GM18873 (cell line): ENCODE measurements around the gene DHX38.
A peak's percentile ranks its signal among the peaks of the same experiment; 100 is the strongest.
"Not testable (repeated sequence)": the region's sequence is repeated elsewhere in the genome, so short reads cannot be mapped to it uniquely, and the experiment has no call there.

ENCODE experiments used
- ATAC-seq: cut with Tn5 transposase; IDR thresholded peaks from one replicate; pipeline ENCODE4 v1.9.1; 2021; ENCODE audit warnings: mild to moderate bottlenecking, moderate library complexity, moderate number of reproducible peaks; ENCODE audit not compliant: unreplicated experiment, low FRiP score

The DHX38 gene

DNA sequence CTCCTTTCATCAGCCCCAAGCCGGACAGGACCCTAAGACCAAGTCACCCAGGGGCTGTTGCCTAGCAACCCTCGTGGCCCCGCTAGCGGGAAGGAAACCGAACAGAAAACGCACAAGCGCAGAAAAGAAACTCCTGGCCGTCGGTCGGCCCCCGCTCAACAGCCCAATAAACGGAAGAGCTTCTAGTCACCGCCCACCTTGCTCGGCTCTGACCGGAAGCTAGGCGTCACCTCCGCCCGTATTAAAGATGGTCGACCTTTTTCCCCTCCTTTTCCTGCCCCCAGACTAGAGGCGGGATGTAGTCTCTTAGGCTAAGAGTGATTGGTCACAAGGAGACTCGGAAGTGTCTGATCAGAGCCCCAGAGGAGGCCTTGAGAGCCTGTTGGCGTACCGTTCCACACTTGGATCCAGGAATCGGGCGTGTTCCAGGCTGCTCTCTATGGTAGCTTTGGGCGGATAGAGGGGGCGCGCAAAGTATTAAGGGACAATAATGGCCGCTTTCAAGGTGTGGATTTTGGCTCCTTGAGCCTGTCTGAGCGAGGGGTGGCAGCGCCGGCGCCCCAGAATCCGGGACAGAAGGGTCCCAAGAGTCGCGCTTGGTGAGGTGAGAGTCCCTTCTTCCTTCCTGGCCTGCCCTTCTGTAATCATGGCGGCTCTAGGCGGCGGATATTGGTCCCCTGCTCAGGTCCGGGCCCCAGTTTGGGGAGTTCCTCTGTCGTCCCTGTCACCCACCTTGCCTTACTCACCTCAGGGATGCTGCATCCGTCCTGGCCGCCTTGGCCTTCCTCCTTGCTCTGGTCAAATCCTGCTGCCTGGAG, at the start of gene DHX38, which contains the start of gene TXNL4B:
TSS of gene DHX38 (plus strand) at position 400 of the 818 bp plus-strand sequence. CDS start 2,311 bp downstream, outside the sequence.
TSS of gene TXNL4B (minus strand) at position 173 of the 818 bp plus-strand sequence. CDS start 2,871 bp downstream, outside the sequence.
- ATAC-seq = peak; percentile 98

DNA sequence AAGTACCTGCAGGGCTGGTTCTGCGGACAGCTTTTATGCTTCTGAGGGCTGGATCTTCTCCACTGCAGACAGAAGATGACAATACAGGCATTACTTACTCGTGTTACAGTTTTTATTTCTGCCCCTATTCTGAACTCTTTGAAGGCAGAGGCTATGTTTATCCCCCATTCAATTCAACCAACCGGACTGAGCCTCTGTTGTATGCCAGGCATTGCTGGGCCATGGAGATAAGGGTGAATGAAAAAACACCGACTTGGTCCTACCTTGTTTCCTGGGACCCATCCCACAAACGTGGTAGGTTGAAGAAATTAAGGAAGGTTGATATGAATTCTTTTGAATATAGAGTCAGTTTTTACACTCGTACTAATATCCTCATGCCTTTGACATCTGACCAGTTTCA, 49.4 kb upstream of the DHX38 start:
- ATAC-seq = no peak

DNA sequence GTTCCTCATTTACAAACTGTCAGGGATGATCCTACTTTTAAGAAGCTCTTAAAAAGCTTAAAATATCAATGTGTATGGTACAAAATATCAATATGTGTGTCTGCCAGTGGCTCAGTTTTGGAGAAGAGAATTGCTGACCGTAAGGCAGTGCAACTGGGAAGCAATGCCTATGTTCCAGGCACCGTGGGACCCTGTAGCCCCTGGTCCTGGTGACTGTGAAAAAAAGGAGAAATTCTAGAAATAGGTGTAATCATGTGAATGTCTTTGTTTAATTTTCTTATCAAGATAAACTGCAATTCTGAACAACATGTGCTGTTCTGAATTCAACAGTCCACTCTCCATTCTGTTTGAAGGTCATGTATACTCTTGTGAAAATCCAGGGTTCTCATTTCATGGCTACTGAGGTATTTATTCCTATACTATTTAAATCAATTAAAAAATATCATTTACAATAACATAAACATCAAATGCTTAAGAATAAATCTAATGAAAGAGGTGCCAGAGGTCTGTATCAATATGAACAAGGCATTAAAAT, 48.8 kb upstream of the DHX38 start:
- ATAC-seq = no peak

DNA sequence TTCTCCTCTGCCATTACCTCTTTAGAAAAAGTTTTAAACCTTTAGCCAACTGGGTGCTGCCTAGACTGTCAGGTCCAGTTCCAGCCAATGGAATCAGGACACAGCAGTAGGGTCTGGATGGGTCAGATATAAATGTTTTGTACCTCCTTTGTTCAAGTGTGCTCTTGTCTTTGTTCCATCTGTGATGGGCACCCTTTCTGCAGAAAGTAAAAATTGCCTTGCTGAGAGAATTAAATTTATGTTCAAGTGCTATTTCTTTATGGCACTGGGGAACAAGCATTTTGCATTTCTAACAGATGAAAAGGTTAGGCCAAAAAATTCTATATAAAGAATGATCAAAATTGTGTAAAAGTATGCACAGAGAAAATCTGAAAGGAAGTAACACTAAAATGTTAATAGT, 44.5 kb upstream of the DHX38 start:
- no peak for ATAC-seq

DNA sequence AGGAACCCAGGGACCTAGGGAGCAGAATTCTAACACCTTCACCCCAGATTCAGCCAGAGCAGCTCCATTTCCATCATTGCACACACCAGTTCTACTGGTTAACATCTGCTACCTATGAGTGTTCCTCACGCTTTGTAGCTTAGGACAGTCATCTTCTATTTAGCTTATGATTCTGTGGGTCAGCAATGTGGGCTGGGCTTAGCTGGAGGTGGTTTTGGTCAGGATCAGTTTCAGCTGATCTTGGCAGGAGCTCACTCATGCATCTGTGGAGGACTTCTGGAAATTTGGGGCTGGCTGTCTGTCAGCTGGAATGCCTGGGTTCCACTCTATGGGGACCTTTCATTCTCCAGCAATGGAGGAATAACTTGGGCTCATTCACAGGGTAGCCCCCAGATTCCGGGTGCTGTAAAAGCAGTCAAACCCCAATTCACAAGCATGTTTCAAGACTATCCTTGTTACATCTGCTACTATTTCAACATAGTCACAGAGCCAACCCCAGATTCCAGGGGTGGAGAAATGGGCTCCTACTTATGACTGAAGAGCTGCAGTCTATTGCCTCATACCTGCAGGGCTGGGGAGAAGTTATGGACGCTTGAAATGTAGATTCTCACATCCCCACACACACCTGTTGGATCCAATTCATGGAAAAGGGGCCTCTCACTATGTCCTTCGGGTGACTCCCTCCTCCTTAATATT, 42.7 kb upstream of the DHX38 start:
- no peak for ATAC-seq

DNA sequence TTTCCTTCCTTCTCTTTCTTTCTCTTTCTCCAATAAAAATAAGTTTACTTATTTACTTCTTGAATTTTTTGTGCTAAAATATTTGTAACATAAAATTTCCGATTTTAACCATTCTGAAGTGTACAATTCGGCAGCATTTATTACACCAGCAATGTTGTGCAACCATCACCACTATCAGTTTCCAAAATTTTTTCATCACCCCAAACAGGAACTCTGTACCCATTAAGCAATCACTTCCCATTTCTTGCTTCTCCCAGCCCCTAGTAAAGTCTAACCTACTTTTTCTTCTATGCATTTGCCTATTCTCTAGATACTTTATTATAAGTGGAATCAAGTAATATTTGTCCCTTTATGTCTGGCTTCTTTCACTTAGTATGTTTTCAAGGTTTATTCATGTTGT, 41.8 kb upstream of the DHX38 start:
- ATAC-seq = no peak

DNA sequence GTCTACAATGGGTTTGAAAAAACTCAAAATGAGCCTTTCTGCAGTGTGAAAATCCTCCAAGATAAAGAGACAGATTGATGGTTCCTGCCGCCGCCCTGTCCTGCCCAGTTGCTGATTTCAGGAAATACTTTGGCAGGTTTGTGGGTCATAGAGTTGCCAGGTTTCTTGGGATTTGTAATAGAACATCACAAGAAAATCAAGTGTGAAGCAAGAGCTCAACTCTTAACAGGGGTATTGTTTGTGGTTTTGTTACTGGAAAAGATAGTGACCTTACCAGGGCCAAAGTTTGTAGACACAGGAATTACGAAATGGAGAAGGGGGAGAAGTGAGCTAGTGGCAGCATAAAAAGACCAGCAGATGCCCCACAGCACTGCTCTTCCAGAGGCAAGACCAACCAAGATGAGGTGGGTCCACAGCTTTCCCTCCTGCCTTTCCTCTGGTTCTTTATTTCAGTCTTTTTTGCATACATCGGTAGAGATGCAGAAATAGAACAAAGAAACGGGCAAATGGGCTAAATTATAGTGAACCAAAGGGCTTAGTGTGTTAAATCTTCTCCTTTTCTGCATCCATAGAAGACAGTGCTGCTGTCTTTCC, 39.3 kb upstream of the DHX38 start, which contains the start of gene HP:
TSS of gene HP (plus strand) at position 252 of the 594 bp plus-strand sequence. CDS start at position 400, 148 bp downstream.
- ATAC-seq = not testable (repeated sequence)

DNA sequence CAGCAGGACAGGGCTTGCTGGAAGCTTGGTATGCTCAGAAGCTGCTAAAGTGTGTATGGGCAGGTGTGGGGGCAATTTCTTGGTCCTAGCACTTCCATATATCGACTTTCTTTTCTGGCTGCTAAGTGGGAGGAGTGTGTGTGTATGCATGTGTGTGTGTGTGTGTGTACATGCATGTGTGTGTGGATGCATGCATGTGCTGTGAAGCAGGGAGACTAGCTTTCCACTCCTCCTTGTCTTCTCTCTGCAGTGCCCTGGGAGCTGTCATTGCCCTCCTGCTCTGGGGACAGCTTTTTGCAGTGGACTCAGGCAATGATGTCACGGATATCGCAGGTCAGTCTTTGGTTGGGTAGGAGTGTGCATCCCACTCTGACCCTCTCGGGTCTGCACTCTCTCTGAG, 37.7 kb upstream of the DHX38 start:
- ATAC-seq = no peak

DNA sequence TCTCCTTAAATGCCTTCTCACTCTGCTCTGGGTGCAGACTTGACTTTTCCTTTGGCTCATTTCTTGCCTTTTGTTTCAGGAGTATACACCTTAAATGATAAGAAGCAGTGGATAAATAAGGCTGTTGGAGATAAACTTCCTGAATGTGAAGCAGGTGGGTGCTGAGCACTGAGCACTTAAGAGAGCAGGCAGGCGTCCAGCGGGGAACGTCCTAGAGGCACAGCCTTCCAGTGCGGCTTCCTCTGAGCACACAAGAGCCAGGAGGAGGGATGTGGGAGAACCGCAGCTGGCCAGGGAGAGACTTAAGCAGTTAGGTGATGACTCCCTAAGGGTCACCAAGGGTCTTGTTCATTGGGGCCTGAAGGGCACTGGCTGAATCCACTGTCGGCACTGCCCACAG, 36.3 kb upstream of the DHX38 start:
- ATAC-seq = not testable (repeated sequence)

DNA sequence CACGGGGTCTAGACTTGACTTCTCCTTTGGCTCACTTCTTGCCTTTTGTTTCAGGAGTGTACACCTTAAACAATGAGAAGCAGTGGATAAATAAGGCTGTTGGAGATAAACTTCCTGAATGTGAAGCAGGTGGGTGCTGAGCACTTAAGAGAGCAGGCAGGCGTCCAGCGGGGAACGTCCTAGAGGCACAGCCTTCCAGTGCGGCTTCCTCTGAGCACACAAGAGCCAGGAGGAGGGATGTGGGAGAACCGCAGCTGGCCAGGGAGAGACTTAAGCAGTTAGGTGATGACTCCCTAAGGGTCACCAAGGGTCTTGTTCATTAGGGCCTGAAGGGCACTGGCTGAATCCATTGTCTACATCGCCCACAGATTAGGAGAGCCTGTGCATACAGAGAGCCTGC, 34.6 kb upstream of the DHX38 start:
- not testable (repeated sequence) for ATAC-seq

DNA sequence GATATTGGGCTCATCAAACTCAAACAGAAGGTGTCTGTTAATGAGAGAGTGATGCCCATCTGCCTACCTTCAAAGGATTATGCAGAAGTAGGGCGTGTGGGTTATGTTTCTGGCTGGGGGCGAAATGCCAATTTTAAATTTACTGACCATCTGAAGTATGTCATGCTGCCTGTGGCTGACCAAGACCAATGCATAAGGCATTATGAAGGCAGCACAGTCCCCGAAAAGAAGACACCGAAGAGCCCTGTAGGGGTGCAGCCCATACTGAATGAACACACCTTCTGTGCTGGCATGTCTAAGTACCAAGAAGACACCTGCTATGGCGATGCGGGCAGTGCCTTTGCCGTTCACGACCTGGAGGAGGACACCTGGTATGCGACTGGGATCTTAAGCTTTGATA, 33.2 kb upstream of the DHX38 start:
- ATAC-seq = no peak

DNA sequence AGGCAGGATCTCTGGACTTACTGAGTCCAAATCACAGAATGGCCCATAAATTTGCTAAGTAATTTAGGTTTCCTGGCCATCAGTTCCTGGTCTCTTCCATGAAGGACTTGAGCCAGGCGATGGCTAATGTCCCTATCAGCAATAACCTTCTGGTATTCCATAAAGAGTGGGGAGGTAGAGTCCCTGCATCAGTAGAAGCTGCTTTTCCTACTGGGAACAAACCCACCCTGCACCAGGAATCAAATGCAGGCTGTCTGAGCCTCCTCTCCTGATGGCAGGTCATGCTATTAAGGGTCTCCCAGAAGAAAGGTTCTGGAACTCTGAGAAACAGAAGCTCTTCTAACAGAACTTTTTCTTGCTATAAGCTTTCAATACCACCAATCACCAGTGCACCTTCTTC, 32.1 kb upstream of the DHX38 start:
- ATAC-seq = no peak

DNA sequence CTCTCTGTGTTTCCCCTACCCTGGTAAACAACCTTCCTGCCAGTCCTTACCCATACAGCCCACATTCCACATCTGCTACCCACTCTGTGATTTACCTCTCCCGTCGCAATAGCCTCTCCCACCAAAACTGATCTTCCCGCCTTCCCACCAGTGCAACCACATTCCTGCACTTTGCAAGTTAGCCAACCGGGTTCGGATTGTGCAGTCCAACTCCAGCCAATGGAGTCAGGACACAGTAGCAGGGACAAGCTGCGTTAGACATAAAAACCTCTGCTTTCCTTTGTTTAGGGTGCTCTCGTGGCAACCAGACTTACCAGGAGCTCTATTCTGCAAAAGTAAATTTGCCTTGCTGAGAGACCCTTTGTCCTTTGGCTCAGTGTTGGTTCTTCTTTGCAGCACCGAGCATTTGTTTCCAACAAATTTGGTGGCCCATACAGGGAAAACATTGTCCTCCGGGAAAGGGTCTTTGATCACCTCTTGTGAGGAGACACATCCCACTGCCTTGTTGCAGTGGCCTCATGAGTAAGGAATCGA, 29.2 kb upstream of the DHX38 start:
- ATAC-seq = no peak

DNA sequence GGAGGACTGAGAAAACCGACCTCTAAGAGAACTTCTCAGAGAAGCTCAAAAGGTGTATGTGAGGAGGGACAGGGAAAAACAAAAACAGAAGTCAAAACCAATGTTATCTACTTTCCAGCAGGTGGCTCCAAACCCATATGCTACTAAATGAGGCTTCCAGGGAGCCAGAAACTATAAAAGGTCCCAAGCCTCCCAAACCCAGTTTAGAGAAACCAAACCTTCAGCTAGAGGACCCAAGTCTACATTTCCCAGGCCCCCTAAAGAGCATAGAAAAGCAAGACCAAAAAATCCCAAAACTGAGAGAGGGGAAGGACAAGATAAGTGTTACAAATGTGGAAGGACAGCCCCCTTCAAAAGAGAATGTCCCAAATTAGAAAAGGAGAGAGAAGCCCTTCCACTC, 26.9 kb upstream of the DHX38 start:
- ATAC-seq = no peak

DNA sequence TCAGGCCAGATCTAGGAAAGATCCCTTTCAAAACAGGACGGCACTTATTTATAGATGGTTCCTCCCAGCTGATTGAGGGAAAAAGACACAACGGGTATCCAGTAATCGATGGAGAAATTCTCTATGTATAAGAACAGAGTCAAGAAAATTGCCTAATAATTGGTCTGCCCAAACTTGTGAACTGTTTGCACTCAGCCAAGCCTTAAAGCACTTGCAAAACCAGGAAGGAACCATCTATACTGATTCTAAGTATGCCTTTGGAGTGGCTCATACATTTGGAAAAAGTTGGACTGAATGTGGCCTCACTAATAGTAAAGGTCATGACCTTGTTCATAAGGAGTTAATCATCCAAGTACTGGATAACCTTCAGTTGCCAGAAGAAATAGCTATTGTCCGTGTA, 24.7 kb upstream of the DHX38 start:
- ATAC-seq = no peak

DNA sequence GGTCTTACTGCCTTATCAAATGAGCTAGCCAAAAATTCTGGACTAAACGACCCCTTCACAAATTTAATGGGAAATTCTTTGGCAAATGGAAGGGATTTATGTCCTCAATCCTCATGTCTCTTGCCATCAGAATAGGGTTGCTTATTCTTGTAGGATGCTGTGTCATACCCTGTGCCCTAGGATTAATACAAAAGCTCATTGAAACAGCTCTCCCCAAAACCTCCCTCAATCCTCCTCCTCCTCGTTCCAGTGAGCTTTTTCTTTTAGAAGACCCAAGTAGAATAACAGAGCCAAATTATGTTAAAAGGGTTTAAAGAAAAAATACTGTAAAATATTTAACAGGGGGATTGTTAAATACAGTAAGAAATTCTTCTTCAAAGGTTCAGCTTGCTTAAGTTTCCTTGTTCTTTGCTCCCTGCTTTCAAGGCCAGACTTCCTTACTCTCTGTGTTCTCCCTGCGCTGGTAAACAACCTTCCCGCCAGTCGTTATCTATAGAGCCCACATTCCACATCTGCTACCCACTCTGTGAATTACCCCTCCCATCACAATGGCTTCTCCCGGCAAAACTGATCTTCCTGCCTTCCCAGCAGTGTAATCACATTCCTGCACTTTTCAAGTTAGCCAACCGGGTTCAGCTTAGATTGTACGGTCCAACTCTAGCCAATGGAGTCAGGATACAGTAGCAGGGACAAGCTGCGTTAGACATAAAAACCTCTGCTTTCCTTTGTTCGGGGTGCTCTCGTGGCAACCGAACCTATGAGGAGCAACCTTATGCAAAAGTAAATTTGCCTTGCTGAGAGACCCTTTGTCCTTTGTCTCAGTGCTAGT, 20.9 kb upstream of the DHX38 start:
- no peak for ATAC-seq

DNA sequence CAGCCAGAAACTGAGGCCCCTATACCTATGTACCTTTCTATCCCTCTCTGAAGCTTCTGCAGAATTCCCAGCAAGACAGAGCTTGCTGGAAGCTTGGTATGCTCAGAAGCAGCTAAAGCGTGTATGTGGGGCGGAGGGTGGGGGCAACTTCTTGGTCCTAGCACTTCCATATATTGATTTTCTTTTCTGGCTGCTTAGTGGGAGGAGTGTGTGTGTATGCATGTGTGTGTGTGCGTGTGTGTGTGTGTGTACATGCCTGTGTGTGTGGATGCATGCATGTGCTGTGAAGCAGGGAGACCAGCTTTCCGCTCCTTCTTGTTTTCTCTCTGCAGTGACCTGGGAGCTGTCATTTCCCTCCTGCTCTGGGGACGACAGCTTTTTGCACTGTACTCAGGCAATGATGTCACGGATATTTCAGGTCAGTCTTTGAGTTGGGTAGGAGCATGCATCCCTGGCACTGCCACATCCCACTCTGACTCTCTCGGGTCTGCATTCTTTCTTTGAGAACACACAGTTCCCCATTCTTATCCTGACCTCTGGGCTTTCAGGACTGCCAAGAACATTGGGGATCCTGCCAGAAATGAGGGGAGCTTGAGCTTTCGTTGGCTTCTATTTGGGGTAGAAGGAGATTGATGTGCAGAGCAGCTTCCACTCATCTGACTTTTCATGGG, 20.0 kb upstream of the DHX38 start:
- no peak for ATAC-seq

DNA sequence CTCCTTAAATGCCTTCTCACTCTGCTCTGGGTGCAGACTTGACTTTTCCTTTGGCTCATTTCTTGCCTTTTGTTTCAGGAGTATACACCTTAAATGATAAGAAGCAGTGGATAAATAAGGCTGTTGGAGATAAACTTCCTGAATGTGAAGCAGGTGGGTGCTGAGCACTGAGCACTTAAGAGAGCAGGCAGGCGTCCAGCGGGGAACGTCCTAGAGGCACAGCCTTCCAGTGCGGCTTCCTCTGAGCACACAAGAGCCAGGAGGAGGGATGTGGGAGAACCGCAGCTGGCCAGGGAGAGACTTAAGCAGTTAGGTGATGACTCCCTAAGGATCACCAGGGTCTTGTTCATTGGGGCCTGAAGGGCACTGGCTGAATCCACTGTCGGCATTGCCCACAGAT, 18.6 kb upstream of the DHX38 start:
- not testable (repeated sequence) for ATAC-seq

DNA sequence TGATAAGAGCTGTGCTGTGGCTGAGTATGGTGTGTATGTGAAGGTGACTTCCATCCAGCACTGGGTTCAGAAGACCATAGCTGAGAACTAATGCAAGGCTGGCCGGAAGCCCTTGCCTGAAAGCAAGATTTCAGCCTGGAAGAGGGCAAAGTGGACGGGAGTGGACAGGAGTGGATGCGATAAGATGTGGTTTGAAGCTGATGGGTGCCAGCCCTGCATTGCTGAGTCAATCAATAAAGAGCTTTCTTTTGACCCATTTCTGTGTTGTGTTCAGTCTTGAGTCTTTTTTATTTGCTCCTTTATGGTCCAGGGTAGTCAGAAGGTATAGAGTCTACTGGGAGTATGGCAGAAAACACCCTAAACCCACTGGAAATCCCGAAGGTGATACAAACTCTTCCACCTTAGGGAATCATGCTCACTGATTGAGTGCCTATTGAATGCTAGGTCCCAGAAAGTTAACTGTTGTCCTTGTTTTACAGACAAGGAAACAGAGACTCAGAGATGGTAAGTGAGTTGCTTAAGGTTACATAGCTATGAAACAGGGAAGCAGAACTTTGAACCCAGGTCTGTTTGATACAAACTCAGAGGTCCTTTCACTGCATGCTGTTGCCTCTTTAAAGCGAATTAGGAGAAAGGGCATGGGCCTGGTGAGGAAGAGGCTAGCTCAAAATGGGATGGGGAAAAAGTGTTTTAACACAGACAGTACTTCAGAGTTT, 16.5 kb upstream of the DHX38 start:
- ATAC-seq = not testable (repeated sequence)
